DND-41 (cell line): Measurements from ENCODE around the gene DISC1.

Experiments used
- EZH2 ChIP-seq: IDR thresholded peaks from 3 replicates; pipeline ENCODE4 v1.6.1; 2012; ENCODE audit warnings: borderline replicate concordance, low read depth, mild to moderate bottlenecking, moderate library complexity, low read length, inconsistent platforms; ENCODE audit not compliant: severe bottlenecking
- TF ChIP-seq, protein P1 (sequence below): IDR thresholded peaks from 2 replicates; pipeline ENCODE4 v1.5.1; 2012; ENCODE audit warnings: borderline replicate concordance, low read length, moderate library complexity, mild to moderate bottlenecking; ENCODE audit not compliant: poor library complexity, severe bottlenecking; ENCODE audit errors: extremely low read depth

GRCh38 chr1:231964241-231964640 is 337.7 kb downstream of the DISC1 start:
- TF ChIP-seq, protein P1, sequence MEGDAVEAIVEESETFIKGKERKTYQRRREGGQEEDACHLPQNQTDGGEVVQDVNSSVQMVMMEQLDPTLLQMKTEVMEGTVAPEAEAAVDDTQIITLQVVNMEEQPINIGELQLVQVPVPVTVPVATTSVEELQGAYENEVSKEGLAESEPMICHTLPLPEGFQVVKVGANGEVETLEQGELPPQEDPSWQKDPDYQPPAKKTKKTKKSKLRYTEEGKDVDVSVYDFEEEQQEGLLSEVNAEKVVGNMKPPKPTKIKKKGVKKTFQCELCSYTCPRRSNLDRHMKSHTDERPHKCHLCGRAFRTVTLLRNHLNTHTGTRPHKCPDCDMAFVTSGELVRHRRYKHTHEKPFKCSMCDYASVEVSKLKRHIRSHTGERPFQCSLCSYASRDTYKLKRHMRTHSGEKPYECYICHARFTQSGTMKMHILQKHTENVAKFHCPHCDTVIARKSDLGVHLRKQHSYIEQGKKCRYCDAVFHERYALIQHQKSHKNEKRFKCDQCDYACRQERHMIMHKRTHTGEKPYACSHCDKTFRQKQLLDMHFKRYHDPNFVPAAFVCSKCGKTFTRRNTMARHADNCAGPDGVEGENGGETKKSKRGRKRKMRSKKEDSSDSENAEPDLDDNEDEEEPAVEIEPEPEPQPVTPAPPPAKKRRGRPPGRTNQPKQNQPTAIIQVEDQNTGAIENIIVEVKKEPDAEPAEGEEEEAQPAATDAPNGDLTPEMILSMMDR: no peak
- no peak for TF ChIP-seq EZH2
